ENCODE data around the gene TEK.

Gene TEK

GRCh38 chr9:27176971-27177370, 67.9 kb downstream of the TEK start:
- Histone ChIP-seq H3K4me3 (no peak overlapping the region), H3K36me3 (ENCODE audit: insufficient read depth, low read length) (no peaks in the 10 kb centered on the region), H3K27ac (no peak overlapping the region), H3K9me3 (ENCODE audit: low read depth, low read length) (no peaks in the 10 kb centered on the region), H3K9ac (ENCODE audit: insufficient read length) (no peak overlapping the region)
- TF ChIP-seq POLR2AphosphoS5 (IDR thresholded peaks at IDR 0.05; ENCODE audit: borderline replicate concordance, low read depth, low read length) (no peak), EZH2 (IDR thresholded peaks at IDR 0.05) (no peak), FOXP2 (optimal IDR thresholded peaks at IDR 0.05; ENCODE audit: control extremely low read depth, extremely low read length, insufficient read depth) (no peak)
- DNase-seq (ENCODE audit: low read depth, low spot score) = no peak

- H3K9ac ChIP-seq (ENCODE audit: insufficient read length) = no peak overlapping the region
Observed at GRCh38 chr9:27179245-27179865, 70.3 kb downstream of the TEK start.

GRCh38 chr9:27181381-27181780, 72.4 kb downstream of the TEK start:
- no peak for TF ChIP-seq EZH2 (IDR thresholded peaks at IDR 0.05)
- no peak for TF ChIP-seq FOXP2 (optimal IDR thresholded peaks at IDR 0.05; ENCODE audit: control extremely low read depth, extremely low read length, insufficient read depth)
- no peak for TF ChIP-seq POLR2AphosphoS5 (IDR thresholded peaks at IDR 0.05; ENCODE audit: borderline replicate concordance, low read depth, low read length)

More at GRCh38 chr9:27179245-27179865, 70.3 kb downstream of the TEK start:
- no peak overlapping the region for H3K27ac ChIP-seq
- no peaks in the 10 kb centered on the region for H3K36me3 ChIP-seq (ENCODE audit: insufficient read depth, low read length)
- H3K4me3 ChIP-seq = no peak overlapping the region
- TF ChIP-seq FOXP2 (optimal IDR thresholded peaks at IDR 0.05; ENCODE audit: control extremely low read depth, extremely low read length, insufficient read depth) = no peak
- no peak for TF ChIP-seq POLR2AphosphoS5 (IDR thresholded peaks at IDR 0.05; ENCODE audit: borderline replicate concordance, low read depth, low read length)
- no peak for TF ChIP-seq EZH2 (IDR thresholded peaks at IDR 0.05)
- no peak for DNase-seq (ENCODE audit: low read depth, low spot score)
- H3K9me3 ChIP-seq (ENCODE audit: low read depth, low read length) = no peaks in the 10 kb centered on the region

GRCh38 chr9:27182421-27182820, 73.4 kb downstream of the TEK start:
- Histone ChIP-seq H3K4me3 (no peak overlapping the region), H3K36me3 (ENCODE audit: insufficient read depth, low read length) (no peaks in the 10 kb centered on the region), H3K9me3 (ENCODE audit: low read depth, low read length) (no peaks in the 10 kb centered on the region), H3K27ac (no peak overlapping the region), H3K9ac (ENCODE audit: insufficient read length) (no peak overlapping the region)
- TF ChIP-seq FOXP2 (optimal IDR thresholded peaks at IDR 0.05; ENCODE audit: control extremely low read depth, extremely low read length, insufficient read depth) = no peak
- TF ChIP-seq POLR2AphosphoS5 (IDR thresholded peaks at IDR 0.05; ENCODE audit: borderline replicate concordance, low read depth, low read length) = no peak
- no peak for TF ChIP-seq EZH2 (IDR thresholded peaks at IDR 0.05)
- no peak for DNase-seq (ENCODE audit: low read depth, low spot score)

More at GRCh38 chr9:27181381-27181780, 72.4 kb downstream of the TEK start:
- Histone ChIP-seq H3K27ac (no peak overlapping the region), H3K9me3 (ENCODE audit: low read depth, low read length) (no peaks in the 10 kb centered on the region), H3K4me3 (no peak overlapping the region), H3K9ac (ENCODE audit: insufficient read length) (no peak overlapping the region), H3K36me3 (ENCODE audit: insufficient read depth, low read length) (no peaks in the 10 kb centered on the region)
- no peak for DNase-seq (ENCODE audit: low read depth, low spot score)

- no peak overlapping the region for H3K4me3 ChIP-seq
- TF ChIP-seq POLR2AphosphoS5 (IDR thresholded peaks at IDR 0.05; ENCODE audit: borderline replicate concordance, low read depth, low read length) (no peak), EZH2 (IDR thresholded peaks at IDR 0.05) (no peak), FOXP2 (optimal IDR thresholded peaks at IDR 0.05; ENCODE audit: control extremely low read depth, extremely low read length, insufficient read depth) (no peak)
- no peaks in the 10 kb centered on the region for H3K36me3 ChIP-seq (ENCODE audit: insufficient read depth, low read length)
- no peak overlapping the region for H3K27ac ChIP-seq
- no peak overlapping the region for H3K9ac ChIP-seq (ENCODE audit: insufficient read length)
- no peak for DNase-seq (ENCODE audit: low read depth, low spot score)
- no peaks in the 10 kb centered on the region for H3K9me3 ChIP-seq (ENCODE audit: low read depth, low read length)
Observed at GRCh38 chr9:27183131-27183530, 74.1 kb downstream of the TEK start.

GRCh38 chr9:27183701-27184100, 74.7 kb downstream of the TEK start:
- H3K4me3 ChIP-seq = no peak overlapping the region
- no peak overlapping the region for H3K9ac ChIP-seq (ENCODE audit: insufficient read length)
- H3K36me3 ChIP-seq (ENCODE audit: insufficient read depth, low read length) = no peaks in the 10 kb centered on the region
- H3K9me3 ChIP-seq (ENCODE audit: low read depth, low read length) = no peaks in the 10 kb centered on the region
- H3K27ac ChIP-seq = no peak overlapping the region
- no peak for TF ChIP-seq POLR2AphosphoS5 (IDR thresholded peaks at IDR 0.05; ENCODE audit: borderline replicate concordance, low read depth, low read length)
- no peak for TF ChIP-seq FOXP2 (optimal IDR thresholded peaks at IDR 0.05; ENCODE audit: control extremely low read depth, extremely low read length, insufficient read depth)
- TF ChIP-seq EZH2 (IDR thresholded peaks at IDR 0.05) = no peak
- DNase-seq (ENCODE audit: low read depth, low spot score) = no peak

- no peak for DNase-seq (ENCODE audit: low read depth, low spot score)
- no peaks in the 10 kb centered on the region for H3K36me3 ChIP-seq (ENCODE audit: insufficient read depth, low read length)
- no peak overlapping the region for H3K9ac ChIP-seq (ENCODE audit: insufficient read length)
- H3K9me3 ChIP-seq (ENCODE audit: low read depth, low read length) = no peaks in the 10 kb centered on the region
- TF ChIP-seq EZH2 (IDR thresholded peaks at IDR 0.05) = no peak
- TF ChIP-seq POLR2AphosphoS5 (IDR thresholded peaks at IDR 0.05; ENCODE audit: borderline replicate concordance, low read depth, low read length) = no peak
- no peak for TF ChIP-seq FOXP2 (optimal IDR thresholded peaks at IDR 0.05; ENCODE audit: control extremely low read depth, extremely low read length, insufficient read depth)
- no peak overlapping the region for H3K4me3 ChIP-seq
- no peak overlapping the region for H3K27ac ChIP-seq
Observed at GRCh38 chr9:27184556-27185351, 75.7 kb downstream of the TEK start.

GRCh38 chr9:27188426-27188825, 79.4 kb downstream of the TEK start:
- H3K36me3 ChIP-seq (ENCODE audit: insufficient read depth, low read length) = no peaks in the 10 kb centered on the region
- DNase-seq (ENCODE audit: low read depth, low spot score) = no peak
- TF ChIP-seq POLR2AphosphoS5 (IDR thresholded peaks at IDR 0.05; ENCODE audit: borderline replicate concordance, low read depth, low read length) (no peak), FOXP2 (optimal IDR thresholded peaks at IDR 0.05; ENCODE audit: control extremely low read depth, extremely low read length, insufficient read depth) (no peak), EZH2 (IDR thresholded peaks at IDR 0.05) (no peak)
- no peak overlapping the region for H3K9ac ChIP-seq (ENCODE audit: insufficient read length)
- H3K4me3 ChIP-seq = no peak overlapping the region
- no peak overlapping the region for H3K27ac ChIP-seq
- H3K9me3 ChIP-seq (ENCODE audit: low read depth, low read length) = no peaks in the 10 kb centered on the region
